Endodermal cell (in vitro differentiated cells): ENCODE results near the gene NRXN3. TPM values are rescaled to one million over a fixed set of nuclear protein-coding genes. Genes with fewer than 3 reads are reported as not detected.

Source experiments
- DNase-seq: peaks from one replicate; pipeline ENCODE4 v3.0.0-alpha.2; 2017
- H3K27ac ChIP-seq: 2 replicates; pipeline ENCODE4 v1.5.1; 2013; ENCODE audit warnings: mild to moderate bottlenecking, low read depth, low read length, moderate library complexity
- H3K27me3 ChIP-seq: 2 replicates; pipeline ENCODE4 v1.6.1; 2013; ENCODE audit warnings: mild to moderate bottlenecking, low read length, moderate library complexity; ENCODE audit not compliant: insufficient read depth, control insufficient read depth, poor library complexity, severe bottlenecking
- H3K36me3 ChIP-seq: 2 replicates; pipeline ENCODE4 v1.7.0; 2013; ENCODE audit warnings: mild to moderate bottlenecking, low read length, moderate library complexity; ENCODE audit not compliant: control insufficient read depth, insufficient read depth
- H3K4me1 ChIP-seq: one replicate; pipeline ENCODE4 v1.7.0; 2013; ENCODE audit warnings: low read length; ENCODE audit not compliant: control insufficient read depth, insufficient read depth
- H3K4me3 ChIP-seq: 2 replicates; pipeline ENCODE4 v1.5.1; 2013; ENCODE audit warnings: mild to moderate bottlenecking, low read length, moderate library complexity
- H3K9ac ChIP-seq: 2 replicates; pipeline ENCODE4 v1.6.1; 2013; ENCODE audit warnings: mild to moderate bottlenecking, low read length, moderate library complexity; ENCODE audit not compliant: poor library complexity, severe bottlenecking; ENCODE audit errors: extremely low read depth
- H3K9me3 ChIP-seq: 2 replicates; pipeline ENCODE4 v1.6.1; 2013; ENCODE audit warnings: mild to moderate bottlenecking, low read length, moderate library complexity; ENCODE audit not compliant: control insufficient read depth
- H3K27ac Mint-ChIP-seq: 2 replicates; pipeline ENCODE4 v1.8.0; 2020; ENCODE audit warnings: mixed read lengths
- H3K27me3 Mint-ChIP-seq: 2 replicates; pipeline ENCODE4 v1.8.0; 2021; ENCODE audit warnings: mild to moderate bottlenecking, mixed read lengths; ENCODE audit not compliant: insufficient read depth
- H3K36me3 Mint-ChIP-seq: 2 replicates; pipeline ENCODE4 v1.8.0; 2020; ENCODE audit warnings: low read depth, mixed read lengths
- H3K4me1 Mint-ChIP-seq: 2 replicates; pipeline ENCODE4 v1.8.0; 2020; ENCODE audit warnings: mixed read lengths
- H3K4me3 Mint-ChIP-seq: 2 replicates; pipeline ENCODE4 v1.8.0; 2020; ENCODE audit warnings: mild to moderate bottlenecking, moderate library complexity, mixed read lengths
- H3K9me3 Mint-ChIP-seq: 2 replicates; pipeline ENCODE4 v1.8.0; 2020; ENCODE audit warnings: mild to moderate bottlenecking, mixed read lengths
- WGBS, 2 experiments: methylation state at CpG; one replicate each; pipeline versions ENCODE4 v1.1.5 to v1.1.7; 2013; ENCODE audit warnings: missing lambda C conversion rate in 2 of 2, mixed read lengths in 1 of 2; ENCODE audit not compliant: insufficient coverage in 1 of 2, insufficient read length in 1 of 2; 5-methylcytosine and 5-hydroxymethylcytosine counted together
- total RNA-seq, 2 donors: library from RNA; stranded (reverse); fragmentation: NEBNext Ultra II Directional in 1 of 2; extraction: Animal tissue kit (Norgen Biotek cat#: 25700) in 1 of 2; gene quantifications; 2 replicates in 1 of 2; 3 replicates in 1 of 2; pipeline ENCODE4 v1.2.1, GENCODE V29; 2021
- TF ChIP-seq, protein P1 (sequence below): fragments of 200-600 bp; sonication (generic); conservative IDR thresholded peaks from 2 replicates; pipeline ENCODE4 v1.5.0; 2021; ENCODE audit warnings: antibody characterized with exemption, mild to moderate bottlenecking

The NRXN3 gene
- total RNA-seq, 2 donors from 2014 or later, result 20.9 to 21.4 TPM

- no peaks in the 10 kb centered on the region for H3K9me3 Mint-ChIP-seq
- Histone ChIP-seq H3K27me3 (no peaks in the 10 kb centered on the region), H3K9me3 (no peaks in the 10 kb centered on the region), H3K4me1 (peaks cover 5% of the 10 kb centered on the region), H3K36me3 (no peaks in the 10 kb centered on the region), H3K4me3 (no peak overlapping the region), H3K27ac (no peak overlapping the region), H3K9ac (no peak overlapping the region)
- no peaks in the 10 kb centered on the region for H3K36me3 Mint-ChIP-seq
- H3K4me3 Mint-ChIP-seq, result no peak overlapping the region
- TF ChIP-seq, protein P1, sequence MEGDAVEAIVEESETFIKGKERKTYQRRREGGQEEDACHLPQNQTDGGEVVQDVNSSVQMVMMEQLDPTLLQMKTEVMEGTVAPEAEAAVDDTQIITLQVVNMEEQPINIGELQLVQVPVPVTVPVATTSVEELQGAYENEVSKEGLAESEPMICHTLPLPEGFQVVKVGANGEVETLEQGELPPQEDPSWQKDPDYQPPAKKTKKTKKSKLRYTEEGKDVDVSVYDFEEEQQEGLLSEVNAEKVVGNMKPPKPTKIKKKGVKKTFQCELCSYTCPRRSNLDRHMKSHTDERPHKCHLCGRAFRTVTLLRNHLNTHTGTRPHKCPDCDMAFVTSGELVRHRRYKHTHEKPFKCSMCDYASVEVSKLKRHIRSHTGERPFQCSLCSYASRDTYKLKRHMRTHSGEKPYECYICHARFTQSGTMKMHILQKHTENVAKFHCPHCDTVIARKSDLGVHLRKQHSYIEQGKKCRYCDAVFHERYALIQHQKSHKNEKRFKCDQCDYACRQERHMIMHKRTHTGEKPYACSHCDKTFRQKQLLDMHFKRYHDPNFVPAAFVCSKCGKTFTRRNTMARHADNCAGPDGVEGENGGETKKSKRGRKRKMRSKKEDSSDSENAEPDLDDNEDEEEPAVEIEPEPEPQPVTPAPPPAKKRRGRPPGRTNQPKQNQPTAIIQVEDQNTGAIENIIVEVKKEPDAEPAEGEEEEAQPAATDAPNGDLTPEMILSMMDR, result no peak
- H3K27ac Mint-ChIP-seq, result no peak overlapping the region
- DNase-seq, result no peak
- H3K27me3 Mint-ChIP-seq, result no peaks in the 10 kb centered on the region
- peaks cover 4% of the 10 kb centered on the region for H3K4me1 Mint-ChIP-seq
Measured at GRCh38 chr14:79395061-79395460, 1224.9 kb downstream of the NRXN3 start.

GRCh38 chr14:79404874-79405511 is 1234.8 kb downstream of the NRXN3 start:
- TF ChIP-seq, protein P1, result no peak
- H3K9me3 ChIP-seq, result no peaks in the 10 kb centered on the region
- Mint-ChIP-seq H3K4me1 (peaks cover 14% of the 10 kb centered on the region), H3K27ac (no peak overlapping the region), H3K4me3 (no peak overlapping the region), H3K27me3 (no peaks in the 10 kb centered on the region), H3K36me3 (no peaks in the 10 kb centered on the region), H3K9me3 (no peaks in the 10 kb centered on the region)
- no peaks in the 10 kb centered on the region for H3K27me3 ChIP-seq
- no peak overlapping the region for H3K4me3 ChIP-seq
- H3K9ac ChIP-seq, result no peak overlapping the region
- peaks cover 6% of the 10 kb centered on the region for H3K4me1 ChIP-seq
- no peak for DNase-seq
- 88 to 94% methylated on average over 2 to 6 of the region's 6 CpGs for WGBS, 2 experiments
- H3K27ac ChIP-seq, result no peak overlapping the region
- no peaks in the 10 kb centered on the region for H3K36me3 ChIP-seq

GRCh38 chr14:79405512-79405910 is 1235.3 kb downstream of the NRXN3 start:
- Histone ChIP-seq H3K9ac (no peak overlapping the region), H3K4me3 (no peak overlapping the region), H3K27me3 (no peaks in the 10 kb centered on the region), H3K9me3 (no peaks in the 10 kb centered on the region), H3K36me3 (no peaks in the 10 kb centered on the region), H3K4me1 (peaks cover 6% of the 10 kb centered on the region), H3K27ac (no peak overlapping the region)
- no peaks in the 10 kb centered on the region for H3K9me3 Mint-ChIP-seq
- H3K36me3 Mint-ChIP-seq, result no peaks in the 10 kb centered on the region
- no peaks in the 10 kb centered on the region for H3K27me3 Mint-ChIP-seq
- H3K4me1 Mint-ChIP-seq, result peaks cover 14% of the 10 kb centered on the region
- WGBS, 2 experiments, result 93% methylated on average over 2 of the region's 2 CpGs; no CpG with 5 or more reads in 1 of the 2 experiments
- TF ChIP-seq, protein P1, result no peak
- no peak overlapping the region for H3K4me3 Mint-ChIP-seq
- H3K27ac Mint-ChIP-seq, result no peak overlapping the region
- no peak for DNase-seq
